Measurements from ENCODE around the gene BCL2L12. TPM values are rescaled to one million over a fixed set of nuclear protein-coding genes. Genes with fewer than 3 reads are reported as not detected.
A peak's percentile ranks its signal among the peaks of the same experiment; 100 is the strongest.

Gene BCL2L12
- total RNA-seq, 4 donors from 2014 or later = 4.7 to 8.1 (median 7.2) TPM

DNA sequence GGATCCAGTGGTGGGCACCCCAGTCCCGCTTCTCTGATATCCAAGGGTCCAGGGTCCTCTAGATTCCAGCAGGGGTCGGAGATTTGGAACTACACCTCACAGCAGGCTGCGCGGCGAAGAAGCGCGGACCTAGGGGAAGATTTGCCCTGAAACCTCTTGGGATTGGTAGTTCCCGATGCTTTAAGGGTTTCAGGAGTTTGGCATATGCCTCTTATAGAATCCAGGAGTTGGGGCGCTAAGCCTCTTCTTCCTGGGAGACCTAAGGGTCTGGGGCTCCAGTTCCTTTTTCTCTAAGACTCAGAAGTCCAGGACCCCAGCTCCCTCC, 349 bp downstream of the BCL2L12 start:
- no peak for DNase-seq
- H3K36me3 ChIP-seq = peaks cover 16 to 18% of the 10 kb centered on the region in 2 donors
- no peaks in the 10 kb centered on the region for H3K9me3 ChIP-seq
- H3K4me3 ChIP-seq (replicated peaks in 1 of 3) = peak overlapping the region; percentile 7 to 72 (median 37)
- peaks cover 13 to 17% of the 10 kb centered on the region in 2 donors for H3K4me1 ChIP-seq
- no peak for TF ChIP-seq POLR2A (IDR thresholded peaks at IDR 0.05)
- TF ChIP-seq, protein P1, sequence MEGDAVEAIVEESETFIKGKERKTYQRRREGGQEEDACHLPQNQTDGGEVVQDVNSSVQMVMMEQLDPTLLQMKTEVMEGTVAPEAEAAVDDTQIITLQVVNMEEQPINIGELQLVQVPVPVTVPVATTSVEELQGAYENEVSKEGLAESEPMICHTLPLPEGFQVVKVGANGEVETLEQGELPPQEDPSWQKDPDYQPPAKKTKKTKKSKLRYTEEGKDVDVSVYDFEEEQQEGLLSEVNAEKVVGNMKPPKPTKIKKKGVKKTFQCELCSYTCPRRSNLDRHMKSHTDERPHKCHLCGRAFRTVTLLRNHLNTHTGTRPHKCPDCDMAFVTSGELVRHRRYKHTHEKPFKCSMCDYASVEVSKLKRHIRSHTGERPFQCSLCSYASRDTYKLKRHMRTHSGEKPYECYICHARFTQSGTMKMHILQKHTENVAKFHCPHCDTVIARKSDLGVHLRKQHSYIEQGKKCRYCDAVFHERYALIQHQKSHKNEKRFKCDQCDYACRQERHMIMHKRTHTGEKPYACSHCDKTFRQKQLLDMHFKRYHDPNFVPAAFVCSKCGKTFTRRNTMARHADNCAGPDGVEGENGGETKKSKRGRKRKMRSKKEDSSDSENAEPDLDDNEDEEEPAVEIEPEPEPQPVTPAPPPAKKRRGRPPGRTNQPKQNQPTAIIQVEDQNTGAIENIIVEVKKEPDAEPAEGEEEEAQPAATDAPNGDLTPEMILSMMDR (IDR thresholded peaks at IDR 0.05) = peak in 1 of 6 experiments; percentile 9
- intact Hi-C loops (cut with DNase I) = no loop called here
- peak overlapping the region in 2 of 3 donors; percentile 60 to 79 for H3K27ac ChIP-seq
- H3K27me3 ChIP-seq = no peaks in the 10 kb centered on the region
- 0 to 2% methylated on average over 8 of the region's 9 CpGs for WGBS, 2 donors

DNA sequence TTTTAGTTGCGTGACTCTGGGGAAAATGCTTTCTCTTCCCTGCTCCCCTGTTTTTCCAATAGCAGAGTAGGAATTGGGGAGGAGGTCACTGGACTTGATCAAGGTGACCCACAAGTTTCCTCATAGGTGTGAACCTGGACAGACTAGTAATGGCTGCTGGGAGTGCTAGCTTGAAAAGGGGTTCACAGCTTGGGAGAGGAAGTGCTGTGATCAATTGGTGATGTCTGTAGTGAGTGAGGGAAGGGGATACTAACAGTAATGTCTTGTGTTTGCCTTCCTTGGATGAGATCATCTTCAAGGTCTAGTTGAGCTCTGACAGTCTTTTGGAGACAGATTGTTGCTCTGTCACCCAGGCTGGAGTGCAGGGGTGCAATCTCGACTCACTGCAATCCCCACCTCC, 1.7 kb downstream of the BCL2L12 start:
- Histone ChIP-seq H3K4me3 (replicated peaks in 1 of 3) (no peak overlapping the region), H3K27me3 (no peaks in the 10 kb centered on the region), H3K27ac (no peak overlapping the region), H3K9me3 (no peaks in the 10 kb centered on the region), H3K36me3 (peaks cover 3 to 4% of the 10 kb centered on the region in 2 donors), H3K4me1 (peaks cover 20 to 26% of the 10 kb centered on the region in 2 donors)
- TF ChIP-seq, protein P1 (IDR thresholded peaks at IDR 0.05) = no peak
- no peak for TF ChIP-seq POLR2A (IDR thresholded peaks at IDR 0.05)
- no peak for DNase-seq
- intact Hi-C loops (cut with DNase I) = no loop called here
- 89 to 97% methylated on average over 2 of the region's 2 CpGs for WGBS, 2 donors

DNA sequence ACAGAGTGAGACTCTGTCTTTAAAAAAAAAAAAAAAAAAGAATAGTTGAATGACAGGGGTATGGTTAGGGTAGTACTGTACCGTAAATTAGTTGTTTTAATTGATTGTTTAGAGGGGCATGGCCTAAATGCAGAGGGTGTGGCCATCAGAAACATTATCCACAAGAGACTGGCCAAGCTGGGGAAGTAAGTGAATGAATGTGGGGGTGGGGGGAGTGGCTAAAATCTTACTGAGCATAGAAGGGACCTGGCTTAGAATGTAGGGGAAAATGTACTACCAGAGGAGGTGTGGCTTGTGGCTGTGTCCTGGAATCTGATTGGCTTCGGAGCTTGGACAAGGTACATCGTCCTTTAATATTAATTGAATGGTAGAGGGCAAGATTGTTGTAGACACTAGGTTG, 3.8 kb downstream of the BCL2L12 start:
- 86 to 90% methylated on average over 3 of the region's 3 CpGs for WGBS, 2 donors
- intact Hi-C loops (cut with DNase I) = no loop called here
- Histone ChIP-seq H3K36me3 (no peaks in the 10 kb centered on the region), H3K9me3 (no peaks in the 10 kb centered on the region), H3K27ac (no peak overlapping the region), H3K4me1 (peaks cover 20% of the 10 kb centered on the region in 2 donors), H3K27me3 (no peaks in the 10 kb centered on the region), H3K4me3 (replicated peaks in 1 of 3) (no peak overlapping the region)
- DNase-seq = no peak
- TF ChIP-seq, protein P1 (IDR thresholded peaks at IDR 0.05) = no peak
- TF ChIP-seq POLR2A (IDR thresholded peaks at IDR 0.05) = no peak

DNA sequence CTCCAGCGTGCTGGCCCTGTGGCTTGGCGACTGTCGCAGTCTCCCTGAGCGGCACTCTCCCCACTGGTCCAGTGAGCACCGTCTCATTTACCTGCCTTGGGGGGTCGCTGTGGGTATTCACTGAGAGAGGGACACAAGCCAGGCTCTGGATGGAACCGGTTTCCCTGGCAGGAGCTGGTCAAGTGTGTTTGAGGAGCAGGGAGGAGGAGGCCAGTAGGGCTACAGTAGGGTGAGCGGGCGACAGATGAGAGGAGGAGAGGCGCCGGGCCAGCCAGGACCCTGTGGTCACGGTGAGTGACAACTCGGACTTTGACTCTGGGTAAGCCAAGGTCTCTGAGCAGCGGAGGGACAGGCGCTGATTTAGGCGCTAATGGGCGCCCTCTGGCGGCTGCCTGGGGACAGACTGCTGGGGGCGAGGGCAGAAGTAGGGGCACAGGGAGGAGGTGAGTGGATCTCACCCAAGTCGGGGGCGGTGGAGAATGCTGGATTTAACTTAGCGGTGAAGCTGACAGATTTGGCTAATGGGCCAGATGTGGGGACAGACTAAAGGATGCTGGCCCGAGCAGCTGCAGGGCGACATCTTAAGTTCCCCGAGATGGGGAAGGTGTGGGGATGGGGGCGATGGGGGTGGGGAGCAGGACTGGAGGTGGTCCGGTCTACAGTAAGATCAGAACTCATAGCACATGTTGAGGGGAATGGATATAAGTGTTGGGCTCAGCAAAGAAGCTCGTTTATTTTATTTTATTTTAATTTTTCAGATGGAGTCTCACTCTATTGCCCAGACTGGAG, 6.6 kb downstream of the BCL2L12 start:
- no peaks in the 10 kb centered on the region for H3K27me3 ChIP-seq
- TF ChIP-seq, protein P1 (IDR thresholded peaks at IDR 0.05) = peak; percentile 70 to 88 (median 76)
- TF ChIP-seq POLR2A (IDR thresholded peaks at IDR 0.05) = peak in 1 of 2 donors; percentile 44
- H3K4me3 ChIP-seq (replicated peaks in 1 of 3) = no peak overlapping the region
- intact Hi-C loops (cut with DNase I) = no loop called here
- DNase-seq = peak; percentile 96 to 97
- no peaks in the 10 kb centered on the region for H3K9me3 ChIP-seq
- peaks cover 12 to 21% of the 10 kb centered on the region in 2 donors for H3K4me1 ChIP-seq
- H3K36me3 ChIP-seq = no peaks in the 10 kb centered on the region
- 19 to 26% methylated on average over 28 of the region's 28 CpGs for WGBS, 2 donors
- peak overlapping the region; percentile 57 to 83 (median 63) for H3K27ac ChIP-seq

DNA sequence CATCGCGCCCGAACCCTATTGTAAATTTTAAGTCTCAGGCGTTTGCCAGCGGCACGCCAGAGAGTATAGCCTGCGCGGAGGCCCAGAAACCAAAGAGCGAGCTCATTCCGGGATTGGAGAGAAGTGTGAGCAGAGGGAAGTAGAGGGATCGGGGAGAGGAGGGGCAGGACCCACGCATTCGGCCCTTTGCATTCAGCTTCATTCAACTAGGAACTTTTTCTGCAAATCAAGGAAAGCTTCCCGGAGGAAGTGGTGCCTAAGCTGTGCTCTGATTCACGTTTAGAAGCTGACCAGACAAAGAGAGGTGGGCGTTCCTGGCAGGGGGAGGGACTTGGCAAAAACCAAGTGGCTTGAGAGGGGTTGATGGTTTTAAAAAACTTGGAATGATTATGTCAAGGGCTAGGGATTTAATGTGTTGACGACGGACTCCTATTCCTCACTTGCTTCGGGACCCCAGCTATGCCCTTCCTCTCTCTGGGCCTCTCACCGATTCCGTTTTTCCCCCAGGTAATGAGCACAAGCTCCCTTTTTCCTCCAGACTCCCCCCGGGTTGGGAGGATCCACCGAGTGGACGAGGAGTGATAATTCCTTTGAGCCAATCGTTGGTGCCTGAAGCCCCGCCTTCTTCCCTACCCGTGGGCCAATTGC, 10.5 kb downstream of the BCL2L12 start:
- intact Hi-C loops (cut with DNase I) = no loop called here
- Histone ChIP-seq H3K27me3 (no peaks in the 10 kb centered on the region), H3K4me1 (peaks cover 22 to 44% of the 10 kb centered on the region in 2 donors), H3K4me3 (replicated peaks in 1 of 3) (peak overlapping the region in 1 of 3 donors; percentile 16), H3K27ac (peak overlapping the region; percentile 86 to 97 (median 90)), H3K36me3 (peaks cover 0 to under 1% of the 10 kb centered on the region in 2 donors), H3K9me3 (no peaks in the 10 kb centered on the region)
- peak in 1 of 2 donors; percentile 20 for TF ChIP-seq POLR2A (IDR thresholded peaks at IDR 0.05)
- TF ChIP-seq, protein P1 (IDR thresholded peaks at IDR 0.05) = no peak
- DNase-seq = peak; percentile 85 to 89
- 2 to 4% methylated on average over 27 of the region's 27 CpGs for WGBS, 2 donors
